IPS-11a (cell line): ENCODE results near the gene SLC48A1.

ENCODE experiments used
- H3K4me3 ChIP-seq: one replicate; pipeline ENCODE4 v1.5.1; 2013; ENCODE audit warnings: low read depth, low read length, control low read depth

The SLC48A1 gene

DNA sequence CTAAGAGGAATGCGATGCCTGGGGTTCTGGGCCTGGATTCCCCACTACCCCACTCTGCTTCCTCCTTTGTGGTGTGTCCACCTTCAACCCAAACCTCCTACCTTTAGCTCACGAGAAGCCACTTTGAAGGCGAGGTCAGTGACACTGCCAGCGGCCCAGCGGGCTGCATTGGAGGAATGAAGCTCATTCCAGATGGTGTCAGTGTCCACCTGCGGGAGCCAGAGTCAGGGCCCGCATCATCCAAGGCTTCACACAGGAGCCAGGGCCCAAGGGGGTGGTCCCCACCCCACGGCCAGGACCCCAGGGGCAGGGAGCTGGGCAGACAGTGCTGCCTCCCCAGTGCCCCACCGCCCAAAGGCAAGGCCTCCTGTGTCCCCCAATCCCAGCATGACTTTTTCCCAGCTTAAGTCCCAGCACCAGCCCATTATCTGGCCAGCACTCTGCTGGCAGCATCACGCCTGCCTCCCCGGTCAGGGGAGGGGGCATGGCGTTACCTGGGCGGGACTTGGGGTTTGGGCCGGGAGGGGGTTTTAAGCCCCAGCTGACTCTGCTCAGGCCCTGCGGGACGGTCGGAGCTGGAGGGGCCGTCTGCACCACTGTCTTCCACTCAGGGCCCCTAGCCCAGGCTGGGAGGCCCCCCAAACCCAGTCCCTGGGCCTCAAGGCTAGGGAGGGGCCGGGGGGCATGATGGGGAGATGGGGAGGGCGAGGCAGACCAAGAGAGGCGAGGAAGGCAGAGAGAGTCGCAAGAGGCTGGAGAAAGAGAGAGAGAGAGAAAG lies 16.9 kb downstream of the SLC48A1 start:
- H3K4me3 ChIP-seq, result no peak overlapping the region

DNA sequence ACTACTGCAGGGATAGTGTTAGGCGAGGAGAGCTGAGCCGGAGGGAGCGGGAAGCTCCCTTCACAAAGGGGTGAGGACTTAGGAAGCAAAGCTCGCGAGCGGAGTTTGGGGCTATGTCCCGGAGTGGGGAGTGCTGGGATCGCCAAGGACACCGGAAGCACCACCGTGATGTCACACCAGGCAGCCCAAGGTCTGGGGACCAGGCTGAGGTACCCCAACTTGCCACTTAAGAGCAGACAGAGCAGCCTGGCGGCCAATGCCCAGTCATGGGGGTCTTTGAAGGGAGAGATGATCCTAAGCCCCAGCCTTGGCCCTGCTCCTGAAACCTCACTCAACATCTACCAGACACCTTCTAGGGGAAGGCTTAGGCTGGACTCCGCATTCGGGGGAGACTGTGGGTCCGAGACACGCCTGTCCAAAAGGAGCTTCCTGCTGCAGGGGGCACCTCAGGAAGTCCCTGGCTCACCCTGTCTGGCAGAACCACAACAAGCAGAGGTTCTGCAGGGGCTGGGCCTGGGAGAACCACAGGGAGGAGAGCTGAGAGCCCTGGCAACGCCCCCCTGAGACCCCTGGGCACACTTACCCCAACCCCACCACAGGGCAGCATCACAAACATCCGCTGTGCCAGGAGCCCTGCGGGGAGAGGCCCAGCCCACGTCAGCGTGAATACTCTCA lies 17.8 kb downstream of the SLC48A1 start:
- no peak overlapping the region for H3K4me3 ChIP-seq

DNA sequence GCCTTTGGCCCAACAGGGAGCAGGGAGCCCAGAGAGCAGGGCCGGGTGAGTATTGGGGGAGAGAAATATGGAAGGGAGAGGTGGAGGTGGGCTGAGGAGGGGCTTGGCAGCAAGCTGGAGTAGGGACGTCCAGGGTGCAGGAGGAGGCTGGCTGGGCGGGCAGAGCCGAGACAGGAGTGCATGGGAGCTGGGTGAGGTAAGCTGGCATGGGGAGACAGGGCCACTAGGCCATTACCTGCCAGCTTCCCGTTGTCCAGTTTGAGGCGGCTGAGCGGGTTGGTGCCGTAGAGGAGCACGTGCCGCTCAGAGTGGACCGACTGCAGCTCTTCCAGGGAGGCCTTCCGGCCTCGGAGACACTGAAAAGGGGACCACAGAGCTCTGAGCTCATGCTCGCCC lies 18.3 kb downstream of the SLC48A1 start:
- no peak overlapping the region for H3K4me3 ChIP-seq

DNA sequence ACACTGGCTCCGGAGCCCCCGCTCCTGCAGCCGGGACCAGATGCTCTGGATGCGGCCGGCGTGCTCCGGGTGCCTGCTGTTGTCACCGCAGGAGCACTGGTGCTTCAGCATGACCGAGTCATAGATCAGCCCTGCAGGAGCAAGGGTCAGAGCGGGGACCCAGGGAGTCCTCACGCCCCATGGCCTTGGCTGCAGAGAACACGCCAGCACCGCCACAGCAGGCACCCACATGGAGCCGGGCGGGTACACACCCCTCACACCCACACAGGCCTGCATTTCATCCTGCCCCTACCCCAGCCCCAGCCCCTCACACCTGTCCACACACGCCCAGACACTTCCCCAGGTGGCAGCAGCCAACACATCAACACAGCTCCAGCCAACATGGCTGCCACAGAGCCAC lies 18.8 kb downstream of the SLC48A1 start:
- H3K4me3 ChIP-seq, result no peak overlapping the region

DNA sequence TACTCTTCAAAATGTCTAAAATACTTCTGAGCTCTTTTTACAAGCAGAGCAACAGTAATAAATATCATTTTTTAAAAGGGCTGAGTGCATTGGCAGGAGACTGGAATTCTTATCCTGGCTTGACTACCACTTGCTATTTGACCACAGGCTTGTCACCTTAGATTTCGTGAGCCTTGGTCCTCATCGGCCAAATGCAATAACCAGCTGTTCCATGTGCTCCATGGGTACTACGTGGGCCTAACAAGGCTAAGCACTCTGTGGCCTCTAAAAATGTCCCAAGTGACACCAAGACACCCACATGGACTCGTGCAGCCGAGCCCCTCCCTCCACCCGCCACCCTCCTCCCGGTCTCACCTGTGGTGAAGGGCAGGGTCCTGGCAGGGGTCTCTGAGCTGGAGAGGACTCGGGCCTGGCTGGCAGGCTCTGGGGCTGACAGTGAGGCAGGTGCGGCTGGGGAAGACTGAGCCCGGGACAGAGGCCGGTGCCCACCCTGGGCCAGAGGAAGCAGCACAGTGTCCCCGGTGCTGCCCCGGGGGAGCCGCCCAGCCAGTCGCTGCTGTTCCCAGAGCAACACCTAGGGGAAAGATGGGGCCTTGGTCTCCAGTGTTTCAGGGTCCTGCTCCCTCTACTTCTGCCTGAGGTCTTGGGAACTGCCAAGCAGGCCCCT lies 20.1 kb downstream of the SLC48A1 start:
- H3K4me3 ChIP-seq, result no peak overlapping the region

DNA sequence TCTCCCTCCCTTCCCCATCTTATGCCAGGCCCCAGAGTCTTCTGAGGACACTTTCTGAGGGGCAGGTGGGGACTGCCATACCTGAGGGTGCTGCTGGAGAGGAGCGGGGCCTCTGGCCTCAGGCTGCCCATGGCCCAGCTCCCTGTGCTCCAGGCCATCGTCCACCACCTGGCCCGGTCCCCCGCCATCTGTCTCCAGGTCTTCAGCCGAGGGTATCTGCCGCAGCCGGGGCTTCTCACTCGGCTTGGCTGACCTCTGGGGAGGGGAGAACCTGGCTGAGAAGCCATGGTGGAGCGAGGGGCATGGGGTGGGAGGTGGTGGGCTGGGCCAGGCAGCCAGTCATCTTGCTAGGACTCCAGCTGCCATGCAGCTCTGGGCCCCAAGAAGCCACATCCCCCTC lies 21.6 kb downstream of the SLC48A1 start:
- H3K4me3 ChIP-seq, result no peak overlapping the region

DNA sequence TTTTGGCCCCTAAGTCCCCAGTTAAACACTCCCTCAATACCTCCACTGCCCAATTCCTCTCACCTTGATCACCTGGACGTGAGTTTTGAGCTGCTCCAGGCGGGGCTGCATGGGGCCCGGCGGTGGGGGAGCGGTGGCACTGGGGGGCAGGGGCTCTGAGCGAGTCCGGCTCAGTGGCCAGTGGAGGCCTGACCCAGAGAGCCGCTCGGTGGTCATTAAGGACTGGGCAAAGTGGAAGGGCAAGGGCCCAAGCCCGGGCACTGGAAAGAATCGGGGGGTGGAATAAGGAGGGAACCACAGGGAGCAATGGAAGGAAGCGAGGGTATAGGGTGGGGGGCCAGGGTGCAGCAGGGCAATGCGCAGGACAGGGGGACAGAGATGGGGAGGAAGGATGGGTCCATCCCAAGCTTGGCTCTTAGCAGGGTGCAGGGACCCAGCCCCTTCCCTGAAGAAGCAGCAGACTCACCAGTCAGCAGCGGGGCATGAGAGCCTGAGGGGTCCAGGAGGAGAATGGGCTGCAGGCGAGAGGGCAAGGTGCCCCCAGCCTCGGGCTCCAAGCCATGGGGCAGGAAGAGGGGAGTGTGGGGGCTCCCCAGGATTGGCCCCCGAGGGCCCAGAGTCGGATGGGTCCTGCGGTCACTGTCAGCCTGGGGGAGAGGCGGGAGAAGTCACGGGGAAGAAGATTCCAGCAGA lies 22.2 kb downstream of the SLC48A1 start:
- no peak overlapping the region for H3K4me3 ChIP-seq

DNA sequence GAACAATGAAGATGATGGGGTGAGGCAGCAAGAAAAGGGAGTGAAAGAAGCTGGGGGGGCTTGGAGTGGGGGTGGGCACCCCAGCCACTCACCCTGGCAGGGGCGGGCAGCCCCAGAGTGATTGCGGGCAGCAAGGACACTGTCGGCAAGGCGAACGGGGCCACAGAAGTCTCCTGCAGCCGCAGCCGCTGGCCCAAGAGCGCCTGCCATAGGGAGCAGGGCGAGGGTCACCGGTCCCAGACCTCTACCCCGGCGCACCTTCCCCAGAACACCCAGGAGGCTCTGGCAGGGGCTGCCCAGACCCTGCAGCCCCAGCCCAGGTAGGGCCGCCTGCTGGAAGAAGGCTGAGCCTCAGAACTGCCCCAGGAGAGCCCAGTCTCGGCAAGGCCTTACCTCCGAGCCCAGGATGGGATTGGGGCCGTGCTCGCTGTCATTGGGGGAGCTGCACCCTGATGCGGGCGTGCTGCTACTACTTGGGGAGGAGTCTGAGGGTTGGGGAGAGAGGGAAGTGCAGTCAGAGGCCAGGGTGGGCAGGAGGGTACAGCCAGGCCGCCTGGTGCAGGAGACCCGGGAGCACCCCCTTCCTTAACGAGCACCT lies 22.9 kb downstream of the SLC48A1 start:
- no peak overlapping the region for H3K4me3 ChIP-seq

DNA sequence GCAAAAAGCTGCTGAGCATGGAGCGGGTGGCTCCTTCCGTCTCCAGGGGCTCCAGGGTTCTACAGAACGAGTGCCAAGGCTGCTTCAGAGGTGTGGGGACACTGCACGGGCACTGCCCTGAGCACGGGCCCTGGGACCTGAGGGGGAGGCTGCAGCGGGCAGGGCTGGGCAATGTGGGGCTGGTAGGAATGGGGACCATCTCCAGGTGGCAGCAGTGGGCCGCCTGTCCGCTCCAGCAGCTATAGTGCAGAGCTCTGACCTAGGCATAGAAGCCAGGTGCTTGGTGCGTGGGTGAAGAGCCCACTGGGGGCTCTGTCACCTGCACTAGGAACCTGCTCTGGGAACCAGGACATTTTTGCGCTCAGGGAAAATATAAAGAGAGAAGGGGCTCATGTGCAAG lies 24.4 kb downstream of the SLC48A1 start:
- H3K4me3 ChIP-seq, result no peak overlapping the region

DNA sequence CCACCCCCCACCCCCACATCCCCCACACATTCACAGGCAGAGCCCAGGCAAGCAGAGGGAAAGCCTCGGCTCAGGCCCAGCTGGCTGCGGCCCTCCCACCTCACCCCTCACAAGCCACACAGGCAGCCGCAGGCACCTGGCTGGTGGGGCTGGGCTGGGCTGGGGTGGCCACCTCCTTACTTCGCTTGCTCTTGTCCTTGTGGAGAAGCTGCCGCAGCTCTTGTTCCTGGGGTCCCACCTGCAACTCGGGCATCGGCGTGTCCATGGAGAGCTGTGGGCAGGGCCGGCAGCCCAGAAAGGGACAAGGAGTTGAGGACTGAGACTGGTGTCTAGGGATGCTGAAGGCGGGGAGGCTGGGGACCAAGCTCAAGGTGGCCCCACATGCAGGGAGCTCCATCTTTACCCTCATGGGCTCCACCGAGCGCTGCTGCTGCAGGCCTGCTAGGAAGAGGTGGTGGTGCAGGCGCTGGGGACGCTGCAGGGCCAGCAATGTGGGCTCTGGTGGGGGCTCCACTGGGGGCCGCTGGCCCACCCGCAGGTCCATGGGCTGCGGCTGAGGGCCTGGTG lies 25.4 kb downstream of the SLC48A1 start:
- no peak overlapping the region for H3K4me3 ChIP-seq

DNA sequence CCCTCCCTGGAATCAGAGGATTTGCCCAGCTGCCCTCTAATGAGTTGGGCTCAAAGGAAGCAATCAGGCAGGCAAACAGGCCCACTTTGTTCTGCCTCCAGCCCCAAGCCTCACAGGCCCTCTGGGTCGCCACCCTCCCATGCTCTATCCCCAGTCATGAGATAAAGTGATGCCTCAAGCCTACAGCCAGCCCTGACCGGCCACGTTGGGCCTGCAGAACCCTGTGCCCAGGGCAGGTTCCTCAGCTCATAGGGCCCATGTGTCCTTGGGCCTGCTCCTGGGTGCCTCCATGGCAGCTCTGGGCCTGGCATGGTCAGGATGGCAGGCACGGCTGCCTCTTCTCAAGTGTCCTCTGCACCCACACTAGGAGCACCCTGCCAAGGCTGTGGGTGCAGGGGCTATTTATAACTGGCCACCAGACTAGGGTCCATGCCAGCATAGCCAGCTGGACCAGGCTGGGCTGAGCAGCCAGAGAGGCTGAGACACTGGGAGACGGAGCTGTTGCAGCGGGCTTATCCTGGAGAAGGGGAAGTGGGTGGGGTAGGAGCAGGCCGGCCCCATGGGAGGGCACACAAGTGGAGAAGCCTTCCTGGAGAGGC lies 26.4 kb downstream of the SLC48A1 start:
- H3K4me3 ChIP-seq, result no peak overlapping the region

DNA sequence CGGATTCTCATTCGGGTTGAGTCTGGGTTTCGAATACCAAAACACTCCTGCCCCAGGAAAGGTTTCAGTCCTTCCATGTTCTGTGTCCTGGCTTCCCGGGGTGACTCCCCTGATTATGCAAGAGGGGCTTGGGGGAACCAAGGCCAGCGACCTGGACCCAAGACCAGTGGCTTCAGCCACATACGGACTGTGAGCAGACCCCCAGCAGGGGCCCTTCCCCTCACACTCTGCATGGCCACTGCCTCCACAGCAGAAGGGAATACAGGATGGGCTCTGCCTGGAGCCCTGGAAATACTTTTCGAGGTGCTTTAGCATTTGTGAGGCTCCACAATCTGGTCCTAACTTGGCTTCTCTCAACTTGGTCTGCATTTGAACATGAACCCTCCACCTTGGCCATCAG lies 27.5 kb downstream of the SLC48A1 start:
- no peak overlapping the region for H3K4me3 ChIP-seq

DNA sequence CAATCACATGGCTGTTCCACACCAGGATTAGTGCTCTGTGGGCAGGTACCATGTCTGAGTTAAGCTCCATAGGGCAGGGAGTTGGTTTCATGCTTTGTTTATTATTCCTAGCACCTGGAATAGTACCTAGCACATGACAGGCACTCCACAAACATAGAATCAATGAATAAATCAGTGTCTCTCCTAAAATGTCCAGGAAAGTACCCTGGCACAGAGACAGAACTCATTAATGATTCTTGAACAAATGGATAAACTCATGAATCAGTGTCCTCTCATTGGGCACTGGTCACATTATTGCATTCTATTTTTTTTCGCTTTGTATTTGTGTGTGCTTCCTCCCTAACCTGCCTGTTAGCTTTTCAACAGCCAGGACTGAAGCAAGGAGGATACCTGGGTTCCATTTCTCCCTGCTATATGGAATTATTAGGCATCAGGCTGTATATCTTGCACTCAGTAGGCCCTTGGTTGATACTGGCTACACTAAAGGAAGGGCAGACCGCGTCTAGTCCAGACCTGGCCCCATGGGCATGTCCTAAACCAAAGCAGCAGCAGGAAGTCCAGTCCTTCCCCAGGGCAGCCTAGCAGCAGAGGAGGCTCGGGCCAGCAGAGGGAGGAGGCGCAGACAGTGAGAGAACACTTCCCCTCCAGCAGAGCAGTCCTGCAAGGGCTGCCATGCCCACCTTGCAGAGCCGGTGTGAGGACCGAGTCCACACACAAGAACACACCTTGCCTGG lies 28.3 kb downstream of the SLC48A1 start:
- H3K4me3 ChIP-seq, result no peak overlapping the region

DNA sequence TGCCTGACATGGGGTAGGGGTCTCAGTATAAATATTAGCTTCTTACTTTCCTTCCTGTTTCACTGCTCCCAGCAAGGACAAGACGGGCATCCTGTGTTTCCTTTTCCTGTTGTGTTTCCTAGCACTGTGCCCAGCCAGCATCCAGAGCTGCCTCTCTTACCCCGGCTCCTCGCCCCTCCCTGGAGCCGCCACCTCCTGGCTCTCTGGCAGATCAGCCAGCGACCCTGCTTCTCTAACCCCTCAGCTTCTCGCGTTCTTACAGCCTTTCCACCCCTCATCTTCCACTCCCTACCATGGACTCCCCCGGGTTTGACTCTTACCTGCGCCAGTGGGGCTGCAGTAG lies 28.8 kb downstream of the SLC48A1 start:
- H3K4me3 ChIP-seq, result no peak overlapping the region

DNA sequence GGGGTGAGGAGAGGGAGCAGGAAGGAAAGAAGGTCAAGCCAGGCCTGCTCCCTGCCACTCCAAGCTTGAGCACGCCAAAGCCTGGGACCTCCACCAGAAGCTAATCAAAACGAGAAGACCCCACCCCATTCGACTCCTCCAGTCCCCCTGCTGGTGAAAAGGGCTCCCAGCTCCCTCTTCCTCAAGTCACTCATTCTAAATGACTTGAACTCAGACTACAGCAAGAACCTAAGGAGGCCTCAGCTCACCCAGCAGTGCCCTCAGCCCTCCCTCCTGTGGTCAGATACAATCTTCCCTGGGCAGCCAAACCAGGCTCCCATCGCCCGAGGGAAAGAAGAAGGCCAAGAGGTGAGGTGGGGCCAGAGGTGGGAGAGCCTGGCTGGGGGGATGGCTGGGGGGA lies 29.3 kb downstream of the SLC48A1 start:
- no peak overlapping the region for H3K4me3 ChIP-seq

DNA sequence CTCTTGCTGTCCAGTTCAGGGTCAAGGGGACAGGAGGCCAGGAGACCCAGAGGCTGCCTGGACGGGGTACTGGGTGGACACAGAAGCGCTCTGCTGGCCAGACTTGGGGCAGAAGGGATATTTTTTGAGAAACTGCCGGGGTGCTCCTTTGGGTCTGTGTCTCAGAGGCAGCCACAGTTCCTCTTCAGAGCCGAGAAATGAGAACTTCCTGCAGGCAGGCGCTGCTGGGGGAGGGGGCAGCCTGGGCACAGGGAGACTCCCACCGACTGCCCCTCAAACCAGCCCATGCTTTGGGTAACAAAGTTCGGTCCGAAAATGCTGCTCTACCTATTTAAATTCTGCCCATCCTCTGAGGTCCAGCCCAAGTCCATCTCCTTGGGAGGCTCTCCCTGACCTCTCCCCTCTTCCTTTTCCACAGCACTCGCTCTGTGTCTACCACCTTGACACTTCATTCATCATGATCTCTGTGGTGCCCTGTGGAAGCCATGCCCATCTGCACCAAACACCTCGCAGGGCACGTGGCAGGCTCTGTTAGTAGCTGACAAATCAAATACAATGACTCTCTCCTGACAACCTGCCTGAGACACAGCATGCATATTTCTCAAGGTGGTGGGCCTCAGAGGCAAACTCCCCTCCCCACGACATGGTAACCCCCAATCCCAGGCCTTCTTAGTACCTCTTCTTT lies 30.3 kb downstream of the SLC48A1 start:
- H3K4me3 ChIP-seq, result no peak overlapping the region

DNA sequence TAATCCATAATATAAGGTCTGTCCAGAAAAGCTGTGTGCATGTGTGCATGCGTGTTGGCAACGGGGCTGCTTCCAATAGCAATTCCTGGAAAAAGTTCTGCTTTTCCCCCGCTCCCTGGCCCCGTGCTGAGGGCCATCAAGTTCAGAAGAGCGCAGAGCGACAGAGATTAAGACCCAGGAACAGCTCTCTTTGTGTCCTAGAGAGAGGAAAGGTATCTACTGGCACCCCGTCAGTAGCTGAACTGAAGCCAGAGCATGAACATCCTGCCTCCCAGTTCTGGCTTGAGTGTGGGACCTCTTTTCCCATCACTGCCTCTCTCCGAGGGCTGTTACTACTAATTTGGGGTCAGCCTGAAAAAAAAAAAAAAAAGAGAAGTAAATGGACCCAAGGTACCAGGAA lies 31.1 kb downstream of the SLC48A1 start:
- H3K4me3 ChIP-seq, result no peak overlapping the region

DNA sequence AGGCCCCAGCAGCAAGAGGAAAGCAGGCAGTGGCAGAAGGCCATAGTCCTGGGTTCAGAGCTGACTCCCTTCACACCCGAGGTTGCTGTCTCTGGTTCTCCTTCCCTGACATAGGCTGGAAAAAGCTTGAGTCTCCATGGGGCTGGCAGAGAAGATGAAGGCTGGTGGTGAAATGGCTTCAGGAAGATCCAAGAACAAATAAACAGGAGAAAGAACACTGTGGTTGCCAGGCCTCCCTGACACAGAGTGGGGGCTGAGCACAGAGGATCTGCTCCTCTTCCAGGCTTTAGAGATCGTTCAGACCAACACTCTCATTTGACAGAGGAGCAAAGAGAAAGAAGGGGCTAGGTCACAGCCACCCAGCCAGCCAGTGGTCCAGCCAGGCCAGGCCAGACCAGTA lies 32.4 kb downstream of the SLC48A1 start:
- H3K4me3 ChIP-seq, result no peak overlapping the region

DNA sequence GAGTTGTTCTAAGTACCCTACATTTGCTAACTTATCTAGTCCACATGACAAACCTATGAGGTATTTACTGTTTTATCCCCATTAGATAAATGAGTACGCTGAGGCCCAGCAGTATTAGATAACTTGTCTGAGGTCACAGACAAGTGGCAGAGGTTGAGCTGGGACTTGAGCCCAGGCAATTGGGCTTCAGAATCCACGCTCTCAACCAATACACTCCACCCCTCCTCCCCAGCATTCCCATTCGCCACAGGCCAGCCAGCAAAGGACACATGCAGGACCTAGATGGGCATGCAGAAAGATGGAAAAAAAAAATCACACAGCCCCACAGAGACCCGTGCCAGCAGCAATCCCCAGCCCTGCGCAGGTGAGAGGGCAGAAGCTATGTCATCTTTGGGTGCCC lies 34.3 kb downstream of the SLC48A1 start:
- no peak overlapping the region for H3K4me3 ChIP-seq
